ENCODE data around the gene NAP1L4.

The NAP1L4 gene

DNA sequence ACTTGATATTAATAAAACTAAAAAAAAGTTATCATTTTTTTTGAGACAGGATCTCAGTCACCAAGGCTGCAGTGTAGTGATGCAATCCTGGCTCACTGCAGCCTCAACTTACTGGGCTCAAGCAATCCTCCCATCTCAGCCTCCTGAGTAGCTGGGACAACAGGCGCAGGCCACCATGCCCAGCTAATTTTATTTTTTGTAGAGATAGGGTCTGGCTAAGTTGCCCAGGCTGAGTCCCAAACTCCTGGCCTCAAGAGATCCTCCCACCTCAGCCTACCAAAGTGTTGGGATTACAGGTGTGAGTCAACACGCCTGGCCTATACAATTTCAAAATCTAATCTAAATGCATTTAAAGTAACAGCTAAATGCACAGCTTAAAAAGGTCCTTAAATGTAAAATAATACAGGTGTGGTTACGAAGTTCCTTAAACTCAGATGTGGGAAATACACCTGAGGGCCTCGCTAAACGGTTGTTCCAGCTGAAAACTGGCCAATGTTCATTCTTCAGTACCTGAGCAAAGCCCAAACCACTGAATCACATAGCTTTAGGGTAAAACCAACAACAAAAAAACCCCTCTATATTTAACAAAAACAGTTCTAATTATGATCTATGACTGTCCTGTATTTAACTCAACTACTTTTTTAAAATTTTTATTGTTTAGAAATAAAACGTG is 11.8 kb downstream of the NAP1L4 start:
- no peak for DNase-seq (ENCODE audit: low read depth)
- no peak overlapping the region for H3K4me3 ChIP-seq (ENCODE audit: low read depth, low read length)
- no peak for TF ChIP-seq CTCF (IDR thresholded peaks at IDR 0.05; ENCODE audit: low read depth, low read length, missing control alignments)
- in situ Hi-C loops (cut with HindIII; ENCODE audit: low sequenced_read_pairs): no loop called here

- no peak for TF ChIP-seq CTCF (IDR thresholded peaks at IDR 0.05; ENCODE audit: low read depth, low read length, missing control alignments)
- H3K4me3 ChIP-seq (ENCODE audit: low read depth, low read length): no peak overlapping the region
- DNase-seq (ENCODE audit: low read depth): no peak
- in situ Hi-C loops (cut with HindIII; ENCODE audit: low sequenced_read_pairs): no loop called here
Observed at GRCh38 chr11:2977113-2977512, 15.0 kb downstream of the NAP1L4 start.

DNA sequence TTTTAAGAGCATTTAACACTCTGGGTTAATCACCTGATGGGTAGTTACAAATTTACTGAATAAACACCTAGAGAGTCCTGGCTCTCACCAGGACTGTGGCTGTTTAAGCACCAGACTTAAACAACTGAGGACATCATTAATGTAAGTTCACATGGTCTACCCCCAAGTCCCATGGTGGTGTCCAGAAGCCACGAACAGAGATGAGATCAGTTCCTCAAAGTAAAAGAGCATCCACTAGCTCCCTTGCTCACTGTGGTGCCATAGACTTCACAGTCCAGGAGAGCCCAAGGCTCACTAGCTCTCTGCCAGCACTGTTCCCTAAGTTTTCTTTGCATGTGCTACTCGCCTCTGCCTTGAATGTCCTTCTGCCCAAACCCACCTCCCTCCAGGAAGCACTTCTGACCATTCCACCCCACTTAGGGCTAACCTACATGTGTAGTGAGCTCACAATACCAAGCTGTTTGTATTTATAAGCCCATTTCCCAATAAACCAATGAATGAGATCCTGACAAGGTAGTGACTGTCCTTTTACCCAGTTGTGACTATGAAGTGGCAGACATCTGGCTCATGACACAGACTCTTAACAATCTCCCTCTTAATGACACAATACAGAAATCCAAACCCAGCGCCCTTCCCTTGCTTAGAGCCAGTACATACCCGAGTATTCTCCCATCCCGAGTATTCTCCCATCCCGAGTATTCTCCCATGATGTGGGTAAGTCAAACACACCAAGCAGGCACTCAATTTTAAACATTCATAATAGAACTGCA is 15.7 kb downstream of the NAP1L4 start:
- TF ChIP-seq CTCF (IDR thresholded peaks at IDR 0.05; ENCODE audit: low read depth, low read length, missing control alignments): no peak
- in situ Hi-C loops (cut with HindIII; ENCODE audit: low sequenced_read_pairs): no loop called here
- no peak overlapping the region for H3K4me3 ChIP-seq (ENCODE audit: low read depth, low read length)
- DNase-seq (ENCODE audit: low read depth): no peak

- H3K4me3 ChIP-seq (ENCODE audit: low read depth, low read length): no peak overlapping the region
- DNase-seq (ENCODE audit: low read depth): no peak
- peak; percentile 66 for TF ChIP-seq CTCF (IDR thresholded peaks at IDR 0.05; ENCODE audit: low read depth, low read length, missing control alignments)
- in situ Hi-C loops (cut with HindIII; ENCODE audit: low sequenced_read_pairs): no loop called here
Observed at GRCh38 chr11:2975594-2975993, 16.5 kb downstream of the NAP1L4 start.

GRCh38 chr11:2974272-2974671 is 17.9 kb downstream of the NAP1L4 start:
- DNase-seq (ENCODE audit: low read depth): no peak
- no peak overlapping the region for H3K4me3 ChIP-seq (ENCODE audit: low read depth, low read length)
- TF ChIP-seq CTCF (IDR thresholded peaks at IDR 0.05; ENCODE audit: low read depth, low read length, missing control alignments): no peak
- in situ Hi-C loops (cut with HindIII; ENCODE audit: low sequenced_read_pairs): no loop called here

GRCh38 chr11:2968341-2968900 is 23.7 kb downstream of the NAP1L4 start:
- in situ Hi-C loops (cut with HindIII; ENCODE audit: low sequenced_read_pairs): no loop called here
- DNase-seq (ENCODE audit: low read depth): no peak
- no peak overlapping the region for H3K4me3 ChIP-seq (ENCODE audit: low read depth, low read length)
- TF ChIP-seq CTCF (IDR thresholded peaks at IDR 0.05; ENCODE audit: low read depth, low read length, missing control alignments): no peak
